Mesothelial cell of epicardium (in vitro differentiated cells): ENCODE measurements around the gene RIN3. TPM values are rescaled to one million over a fixed set of nuclear protein-coding genes. Genes with fewer than 3 reads are reported as not detected.

Experiments used
- DNase-seq, 2 experiments: peaks; one replicate each; pipeline ENCODE4 v3.0.0; 2021; ENCODE audit warnings: low spot score in 2 of 2; ENCODE audit not compliant: unreplicated experiment in 2 of 2
- H3K27ac Mint-ChIP-seq: 2 replicates; pipeline ENCODE4 v1.8.0; 2021; ENCODE audit warnings: mixed read lengths
- H3K27me3 Mint-ChIP-seq: 2 replicates; pipeline ENCODE4 v1.8.0; 2021; ENCODE audit warnings: low read depth, mixed read lengths
- H3K36me3 Mint-ChIP-seq: 2 replicates; pipeline ENCODE4 v1.8.0; 2021; ENCODE audit warnings: mixed read lengths
- H3K4me1 Mint-ChIP-seq: 2 replicates; pipeline ENCODE4 v1.8.0; 2021; ENCODE audit warnings: mixed read lengths
- H3K4me3 Mint-ChIP-seq: 2 replicates; pipeline ENCODE4 v1.8.0; 2021; ENCODE audit warnings: mild to moderate bottlenecking, moderate library complexity, mixed read lengths
- H3K9me3 Mint-ChIP-seq: 2 replicates; pipeline ENCODE4 v1.8.0; 2021; ENCODE audit warnings: mixed read lengths
- total RNA-seq: library from RNA; stranded (reverse); gene quantifications from 3 replicates; pipeline ENCODE4 v1.2.1, GENCODE V29; 2021
- TF ChIP-seq, protein P1 (sequence below): fragments of 200-600 bp; sonication (generic); IDR thresholded peaks from one replicate; pipeline ENCODE4 v1.5.0; 2021; ENCODE audit warnings: antibody characterized with exemption; ENCODE audit not compliant: unreplicated experiment

RIN3 gene
- total RNA-seq, 1 donor from 2014 or later: 19.9 TPM

DNA sequence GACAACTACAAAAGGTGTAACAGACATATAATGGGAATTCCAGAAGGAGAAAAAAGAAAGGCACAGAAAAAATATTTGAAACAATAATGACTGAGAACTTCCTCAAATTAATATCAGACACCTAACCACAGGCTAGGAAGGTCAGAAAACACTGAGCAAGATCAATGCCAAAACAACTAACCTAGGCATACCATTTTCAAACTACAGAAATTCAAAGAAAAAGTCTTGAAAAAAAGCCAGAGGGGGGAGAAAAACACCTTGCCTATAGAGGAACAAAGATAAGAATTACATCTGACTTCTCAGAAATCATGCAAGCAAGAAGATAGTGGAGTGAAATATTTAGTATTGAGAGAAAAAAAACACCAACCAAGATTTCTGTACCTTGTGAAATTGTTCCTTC, 77.8 kb downstream of the RIN3 start:
- H3K27me3 Mint-ChIP-seq: no peaks in the 10 kb centered on the region
- no peak overlapping the region for H3K4me3 Mint-ChIP-seq
- H3K27ac Mint-ChIP-seq: no peak overlapping the region
- H3K4me1 Mint-ChIP-seq: peaks cover 13% of the 10 kb centered on the region
- TF ChIP-seq, protein P1, sequence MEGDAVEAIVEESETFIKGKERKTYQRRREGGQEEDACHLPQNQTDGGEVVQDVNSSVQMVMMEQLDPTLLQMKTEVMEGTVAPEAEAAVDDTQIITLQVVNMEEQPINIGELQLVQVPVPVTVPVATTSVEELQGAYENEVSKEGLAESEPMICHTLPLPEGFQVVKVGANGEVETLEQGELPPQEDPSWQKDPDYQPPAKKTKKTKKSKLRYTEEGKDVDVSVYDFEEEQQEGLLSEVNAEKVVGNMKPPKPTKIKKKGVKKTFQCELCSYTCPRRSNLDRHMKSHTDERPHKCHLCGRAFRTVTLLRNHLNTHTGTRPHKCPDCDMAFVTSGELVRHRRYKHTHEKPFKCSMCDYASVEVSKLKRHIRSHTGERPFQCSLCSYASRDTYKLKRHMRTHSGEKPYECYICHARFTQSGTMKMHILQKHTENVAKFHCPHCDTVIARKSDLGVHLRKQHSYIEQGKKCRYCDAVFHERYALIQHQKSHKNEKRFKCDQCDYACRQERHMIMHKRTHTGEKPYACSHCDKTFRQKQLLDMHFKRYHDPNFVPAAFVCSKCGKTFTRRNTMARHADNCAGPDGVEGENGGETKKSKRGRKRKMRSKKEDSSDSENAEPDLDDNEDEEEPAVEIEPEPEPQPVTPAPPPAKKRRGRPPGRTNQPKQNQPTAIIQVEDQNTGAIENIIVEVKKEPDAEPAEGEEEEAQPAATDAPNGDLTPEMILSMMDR: no peak
- no peak for DNase-seq
- H3K9me3 Mint-ChIP-seq: peaks cover 29% of the 10 kb centered on the region
- H3K36me3 Mint-ChIP-seq: peaks cover 25% of the 10 kb centered on the region

DNA sequence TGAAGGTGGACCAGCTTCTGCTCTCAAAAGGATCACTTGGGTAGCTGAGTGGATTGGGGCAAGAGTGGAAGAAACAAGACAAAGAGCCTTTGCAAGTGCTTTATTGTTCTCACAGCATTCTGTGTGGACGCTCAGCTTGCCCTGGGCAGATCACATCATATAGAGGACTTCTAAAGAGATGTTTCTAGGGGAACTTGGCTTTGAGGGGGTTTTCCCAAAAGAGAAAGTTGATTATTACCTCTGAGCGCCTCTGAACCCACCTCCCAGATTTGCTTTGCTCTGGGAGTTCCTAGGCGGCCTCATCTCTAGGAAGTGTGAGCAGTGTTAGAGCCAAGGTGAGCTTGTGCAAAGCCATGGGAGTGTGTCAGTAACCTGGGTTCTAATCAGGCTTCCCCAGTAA, 81.7 kb downstream of the RIN3 start:
- peaks cover 37% of the 10 kb centered on the region for H3K9me3 Mint-ChIP-seq
- no peak overlapping the region for H3K27ac Mint-ChIP-seq
- H3K4me1 Mint-ChIP-seq: peaks cover 2% of the 10 kb centered on the region
- TF ChIP-seq, protein P1: no peak
- no peaks in the 10 kb centered on the region for H3K27me3 Mint-ChIP-seq
- H3K36me3 Mint-ChIP-seq: peaks cover 29% of the 10 kb centered on the region
- DNase-seq: no peak
- no peak overlapping the region for H3K4me3 Mint-ChIP-seq

- no peaks in the 10 kb centered on the region for H3K27me3 Mint-ChIP-seq
- DNase-seq: no peak
- TF ChIP-seq, protein P1: no peak
- peaks cover 29% of the 10 kb centered on the region for H3K9me3 Mint-ChIP-seq
- no peak overlapping the region for H3K27ac Mint-ChIP-seq
- no peaks in the 10 kb centered on the region for H3K4me1 Mint-ChIP-seq
- H3K4me3 Mint-ChIP-seq: no peak overlapping the region
- H3K36me3 Mint-ChIP-seq: peaks cover 20% of the 10 kb centered on the region
Measured at GRCh38 chr14:92596331-92596907, 82.8 kb downstream of the RIN3 start.

- no peak overlapping the region for H3K27ac Mint-ChIP-seq
- TF ChIP-seq, protein P1: no peak
- peaks cover 20% of the 10 kb centered on the region for H3K9me3 Mint-ChIP-seq
- no peak for DNase-seq
- H3K27me3 Mint-ChIP-seq: no peaks in the 10 kb centered on the region
- H3K4me1 Mint-ChIP-seq: peaks cover under 1% of the 10 kb centered on the region
- H3K4me3 Mint-ChIP-seq: no peak overlapping the region
- H3K36me3 Mint-ChIP-seq: peaks cover 13% of the 10 kb centered on the region
Measured at GRCh38 chr14:92597906-92598905, 84.6 kb downstream of the RIN3 start.

DNA sequence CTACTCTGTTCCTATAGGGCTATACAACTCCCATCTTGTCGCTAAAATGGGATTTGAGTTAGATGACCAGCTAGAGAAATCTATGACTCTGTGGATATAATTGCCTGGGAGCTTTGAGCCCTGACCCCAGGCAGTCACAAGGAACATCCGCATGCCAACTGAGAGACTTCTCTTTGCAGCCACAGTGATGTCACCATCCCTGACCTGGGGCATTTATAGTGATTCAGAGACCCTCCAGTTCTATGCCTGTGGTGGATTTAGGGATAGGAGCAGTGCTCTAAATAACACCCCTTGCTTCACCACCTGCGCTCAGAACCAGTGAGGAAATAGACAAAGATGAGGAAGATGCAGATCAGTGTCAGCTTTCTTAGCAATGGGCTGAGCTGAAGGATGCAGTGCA, 86.2 kb downstream of the RIN3 start:
- Mint-ChIP-seq H3K36me3 (peaks cover 11% of the 10 kb centered on the region), H3K27me3 (no peaks in the 10 kb centered on the region), H3K4me1 (peaks cover 7% of the 10 kb centered on the region), H3K9me3 (peaks cover 10% of the 10 kb centered on the region), H3K4me3 (no peak overlapping the region), H3K27ac (no peak overlapping the region)
- TF ChIP-seq, protein P1: no peak
- DNase-seq: no peak
